HEK293 (cell line): Measurements from ENCODE around the gene SRPK1.

Source experiments
- REPIN1 ChIP-seq: fragments of 450-650 bp; formaldehyde crosslinking; IDR thresholded peaks from 2 replicates; pipeline ENCODE4 v1.5.1; 2017; ENCODE audit warnings: missing biosample characterization, missing genetic modification characterization, low read depth
- YY1 ChIP-seq: fragments of 450-650 bp; formaldehyde crosslinking; IDR thresholded peaks from 2 replicates; pipeline ENCODE4 v1.5.1; 2018; ENCODE audit warnings: missing biosample characterization, missing genetic modification characterization
- ZBTB21 ChIP-seq: fragments of 450-650 bp; formaldehyde crosslinking; IDR thresholded peaks from 2 replicates; pipeline ENCODE4 v1.5.1; 2017; ENCODE audit warnings: missing biosample characterization, missing genetic modification characterization
- ZFHX2 ChIP-seq: fragments of 450-650 bp; formaldehyde crosslinking; conservative IDR thresholded peaks from 2 replicates; pipeline ENCODE4 v1.5.1; 2016; ENCODE audit warnings: missing biosample characterization, missing genetic modification characterization
- ZNF175 ChIP-seq: fragments of 450-650 bp; formaldehyde crosslinking; IDR thresholded peaks from 2 replicates; pipeline ENCODE4 v1.5.1; 2016; ENCODE audit warnings: missing biosample characterization, missing genetic modification characterization
- ZNF184 ChIP-seq: fragments of 450-650 bp; IDR thresholded peaks from 2 replicates; pipeline ENCODE4 v1.5.1; 2018; ENCODE audit warnings: missing biosample characterization, mild to moderate bottlenecking, missing genetic modification characterization
- ZNF239 ChIP-seq: fragments of 450-650 bp; formaldehyde crosslinking; IDR thresholded peaks from 2 replicates; pipeline ENCODE4 v1.5.1; 2016; ENCODE audit warnings: missing biosample characterization, missing genetic modification characterization
- ZNF48 ChIP-seq: fragments of 450-650 bp; formaldehyde crosslinking; IDR thresholded peaks from 2 replicates; pipeline ENCODE4 v1.5.1; 2016; ENCODE audit warnings: missing biosample characterization, missing genetic modification characterization
- ZNF544 ChIP-seq: fragments of 450-650 bp; formaldehyde crosslinking; IDR thresholded peaks from 2 replicates; pipeline ENCODE4 v1.5.0; 2017; ENCODE audit warnings: missing biosample characterization, missing genetic modification characterization
- ZNF654 ChIP-seq: fragments of 450-650 bp; formaldehyde crosslinking; IDR thresholded peaks from 2 replicates; pipeline ENCODE4 v1.5.1; 2016; ENCODE audit warnings: low read depth, missing biosample characterization, missing genetic modification characterization
- ZNF776 ChIP-seq: fragments of 450-650 bp; formaldehyde crosslinking; IDR thresholded peaks from 2 replicates; pipeline ENCODE4 v1.5.0; 2017; ENCODE audit warnings: missing biosample characterization, missing genetic modification characterization, borderline replicate concordance
- TF ChIP-seq, protein P1 (sequence below): fragments of 450-650 bp; formaldehyde crosslinking; IDR thresholded peaks from 2 replicates; pipeline ENCODE4 v1.5.1; 2016; ENCODE audit warnings: missing biosample characterization, missing genetic modification characterization
- TF ChIP-seq, protein P2 (sequence below): fragments of 450-650 bp; formaldehyde crosslinking; IDR thresholded peaks from 2 replicates; pipeline ENCODE4 v1.5.1; 2016; ENCODE audit warnings: missing biosample characterization, missing genetic modification characterization, low read depth
- TF ChIP-seq, protein P3 (sequence below): fragments of 450-650 bp; formaldehyde crosslinking; IDR thresholded peaks from 2 replicates; pipeline ENCODE4 v1.5.1; 2017; ENCODE audit warnings: missing biosample characterization, missing genetic modification characterization

DNA sequence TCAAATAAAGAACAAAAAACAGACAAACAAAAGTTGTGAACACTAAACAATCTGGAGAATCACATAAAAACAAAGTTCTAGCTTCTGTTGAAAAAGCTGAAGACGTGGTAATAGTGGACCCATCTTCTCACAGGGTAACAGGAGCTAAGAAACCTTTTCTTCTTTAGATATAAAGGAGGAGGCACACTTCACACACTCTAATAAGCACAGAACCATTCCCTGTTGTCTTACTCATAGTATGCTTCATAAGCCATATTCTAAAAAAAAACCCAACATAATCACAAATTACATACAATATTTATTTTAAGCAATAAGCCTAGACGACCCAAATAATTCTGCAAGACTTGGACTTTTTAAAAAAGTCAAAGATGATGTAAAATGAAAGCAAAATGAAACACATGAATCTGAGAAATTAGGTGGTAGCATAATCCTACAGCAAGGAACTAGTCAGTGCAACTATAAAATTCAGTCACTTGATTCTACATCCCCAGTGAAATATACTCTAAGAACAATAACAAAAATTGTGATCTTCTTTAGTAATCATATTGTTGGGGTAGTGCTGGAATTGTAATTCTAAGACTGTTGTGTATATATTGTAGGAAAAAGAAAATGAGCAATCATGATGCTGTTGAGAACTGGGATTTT is 15.6 kb downstream of the SRPK1 start:
- no peak for TF ChIP-seq ZFHX2 (tag by site-specific recombination)
- TF ChIP-seq, protein P1, sequence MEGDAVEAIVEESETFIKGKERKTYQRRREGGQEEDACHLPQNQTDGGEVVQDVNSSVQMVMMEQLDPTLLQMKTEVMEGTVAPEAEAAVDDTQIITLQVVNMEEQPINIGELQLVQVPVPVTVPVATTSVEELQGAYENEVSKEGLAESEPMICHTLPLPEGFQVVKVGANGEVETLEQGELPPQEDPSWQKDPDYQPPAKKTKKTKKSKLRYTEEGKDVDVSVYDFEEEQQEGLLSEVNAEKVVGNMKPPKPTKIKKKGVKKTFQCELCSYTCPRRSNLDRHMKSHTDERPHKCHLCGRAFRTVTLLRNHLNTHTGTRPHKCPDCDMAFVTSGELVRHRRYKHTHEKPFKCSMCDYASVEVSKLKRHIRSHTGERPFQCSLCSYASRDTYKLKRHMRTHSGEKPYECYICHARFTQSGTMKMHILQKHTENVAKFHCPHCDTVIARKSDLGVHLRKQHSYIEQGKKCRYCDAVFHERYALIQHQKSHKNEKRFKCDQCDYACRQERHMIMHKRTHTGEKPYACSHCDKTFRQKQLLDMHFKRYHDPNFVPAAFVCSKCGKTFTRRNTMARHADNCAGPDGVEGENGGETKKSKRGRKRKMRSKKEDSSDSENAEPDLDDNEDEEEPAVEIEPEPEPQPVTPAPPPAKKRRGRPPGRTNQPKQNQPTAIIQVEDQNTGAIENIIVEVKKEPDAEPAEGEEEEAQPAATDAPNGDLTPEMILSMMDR (tag by site-specific recombination): no peak
- no peak for TF ChIP-seq ZNF184 (tag by site-specific recombination)
- TF ChIP-seq REPIN1 (tag by site-specific recombination): no peak
- TF ChIP-seq ZNF776: no peak
- no peak for TF ChIP-seq ZNF654 (tag by site-specific recombination)
- TF ChIP-seq ZNF544 (tag by site-specific recombination): no peak
- TF ChIP-seq YY1 (tag by site-specific recombination): no peak
- TF ChIP-seq, protein P2, sequence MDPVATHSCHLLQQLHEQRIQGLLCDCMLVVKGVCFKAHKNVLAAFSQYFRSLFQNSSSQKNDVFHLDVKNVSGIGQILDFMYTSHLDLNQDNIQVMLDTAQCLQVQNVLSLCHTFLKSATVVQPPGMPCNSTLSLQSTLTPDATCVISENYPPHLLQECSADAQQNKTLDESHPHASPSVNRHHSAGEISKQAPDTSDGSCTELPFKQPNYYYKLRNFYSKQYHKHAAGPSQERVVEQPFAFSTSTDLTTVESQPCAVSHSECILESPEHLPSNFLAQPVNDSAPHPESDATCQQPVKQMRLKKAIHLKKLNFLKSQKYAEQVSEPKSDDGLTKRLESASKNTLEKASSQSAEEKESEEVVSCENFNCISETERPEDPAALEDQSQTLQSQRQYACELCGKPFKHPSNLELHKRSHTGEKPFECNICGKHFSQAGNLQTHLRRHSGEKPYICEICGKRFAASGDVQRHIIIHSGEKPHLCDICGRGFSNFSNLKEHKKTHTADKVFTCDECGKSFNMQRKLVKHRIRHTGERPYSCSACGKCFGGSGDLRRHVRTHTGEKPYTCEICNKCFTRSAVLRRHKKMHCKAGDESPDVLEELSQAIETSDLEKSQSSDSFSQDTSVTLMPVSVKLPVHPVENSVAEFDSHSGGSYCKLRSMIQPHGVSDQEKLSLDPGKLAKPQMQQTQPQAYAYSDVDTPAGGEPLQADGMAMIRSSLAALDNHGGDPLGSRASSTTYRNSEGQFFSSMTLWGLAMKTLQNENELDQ: no peak
- TF ChIP-seq ZNF48 (tag by site-specific recombination): no peak
- TF ChIP-seq ZBTB21 (tag by site-specific recombination): no peak
- no peak for TF ChIP-seq ZNF239 (tag by site-specific recombination)
- TF ChIP-seq, protein P3, sequence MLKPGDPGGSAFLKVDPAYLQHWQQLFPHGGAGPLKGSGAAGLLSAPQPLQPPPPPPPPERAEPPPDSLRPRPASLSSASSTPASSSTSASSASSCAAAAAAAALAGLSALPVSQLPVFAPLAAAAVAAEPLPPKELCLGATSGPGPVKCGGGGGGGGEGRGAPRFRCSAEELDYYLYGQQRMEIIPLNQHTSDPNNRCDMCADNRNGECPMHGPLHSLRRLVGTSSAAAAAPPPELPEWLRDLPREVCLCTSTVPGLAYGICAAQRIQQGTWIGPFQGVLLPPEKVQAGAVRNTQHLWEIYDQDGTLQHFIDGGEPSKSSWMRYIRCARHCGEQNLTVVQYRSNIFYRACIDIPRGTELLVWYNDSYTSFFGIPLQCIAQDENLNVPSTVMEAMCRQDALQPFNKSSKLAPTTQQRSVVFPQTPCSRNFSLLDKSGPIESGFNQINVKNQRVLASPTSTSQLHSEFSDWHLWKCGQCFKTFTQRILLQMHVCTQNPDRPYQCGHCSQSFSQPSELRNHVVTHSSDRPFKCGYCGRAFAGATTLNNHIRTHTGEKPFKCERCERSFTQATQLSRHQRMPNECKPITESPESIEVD (tag by site-specific recombination): no peak
- TF ChIP-seq ZNF175 (tag by site-specific recombination): no peak
